Fibroblast of lung (primary cell): ENCODE measurements around the gene SOX13. TPM values are rescaled to one million over a fixed set of nuclear protein-coding genes. Genes with fewer than 3 reads are reported as not detected.

Experiments used
- DNase-seq, 2 donors: peaks; one replicate each; pipeline versions ENCODE4 v3.0.0 to v3.0.0-alpha.2; 2010; ENCODE audit warnings: low read depth in 2 of 2
- H2AFZ ChIP-seq: 2 replicates; pipeline ENCODE4 v1.5.1; 2012; ENCODE audit warnings: low read length, control low read depth, inconsistent platforms
- H3K27ac ChIP-seq: 2 replicates; pipeline ENCODE4 v1.5.1; 2011; ENCODE audit warnings: low read length, control low read depth; ENCODE audit not compliant: insufficient read depth
- H3K27me3 ChIP-seq: 2 replicates; pipeline ENCODE4 v1.5.1; 2011; ENCODE audit warnings: mild to moderate bottlenecking, low read length; ENCODE audit not compliant: control insufficient read depth, insufficient read depth
- H3K36me3 ChIP-seq: 2 replicates; pipeline ENCODE4 v1.5.1; 2011; ENCODE audit warnings: low read length; ENCODE audit not compliant: control insufficient read depth, insufficient read depth
- H3K4me1 ChIP-seq: 2 replicates; pipeline ENCODE4 v1.5.1; 2011; ENCODE audit warnings: low read length; ENCODE audit not compliant: control insufficient read depth, insufficient read depth; ENCODE audit errors: extremely low read depth
- H3K4me2 ChIP-seq: 2 replicates; pipeline ENCODE4 v1.5.1; 2011; ENCODE audit warnings: low read length, control low read depth; ENCODE audit not compliant: insufficient read depth; ENCODE audit errors: extremely low read depth
- H3K4me3 ChIP-seq, 4 experiments: fragments of 200-600 bp in 1 of 4; sonication (generic) in 1 of 4; replicated peaks in 1 of 4; 2 replicates each; pipeline ENCODE4 v1.5.1; 2011 to 2016; ENCODE audit warnings: low read length in 4 of 4, low read depth in 3 of 4, mild to moderate bottlenecking in 3 of 4, control low read depth in 2 of 4, inconsistent platforms in 1 of 4, mixed read lengths in 1 of 4; ENCODE audit not compliant: insufficient read depth in 1 of 4; ENCODE audit errors: control extremely low read depth in 1 of 4
- H3K79me2 ChIP-seq: 2 replicates; pipeline ENCODE4 v1.5.1; 2012; ENCODE audit warnings: mild to moderate bottlenecking, low read length, inconsistent platforms; ENCODE audit not compliant: control insufficient read depth, insufficient read depth
- H3K9ac ChIP-seq: 2 replicates; pipeline ENCODE4 v1.5.1; 2011; ENCODE audit warnings: mild to moderate bottlenecking, low read length, control low read depth; ENCODE audit not compliant: insufficient read depth
- H3K9me3 ChIP-seq: 2 replicates; pipeline ENCODE4 v1.5.1; 2012; ENCODE audit warnings: low read depth, low read length; ENCODE audit not compliant: control insufficient read depth, insufficient read depth
- H4K20me1 ChIP-seq: 2 replicates; pipeline ENCODE4 v1.5.1; 2011; ENCODE audit warnings: low read length; ENCODE audit not compliant: control insufficient read depth, insufficient read depth; ENCODE audit errors: extremely low read depth
- CTCF ChIP-seq, 2 donors: IDR thresholded peaks in 1 of 2; conservative IDR thresholded peaks in 1 of 2; 1 replicate in 1 of 2; 2 replicates in 1 of 2; pipeline ENCODE4 v1.5.1; 2011 to 2012; ENCODE audit warnings: low read length in 2 of 2, control low read depth in 1 of 2, inconsistent platforms in 1 of 2, low read depth in 1 of 2, mild to moderate bottlenecking in 1 of 2
- EZH2 ChIP-seq: IDR thresholded peaks from 2 replicates; pipeline ENCODE4 v1.5.1; 2012; ENCODE audit warnings: low read length, control low read depth, mild to moderate bottlenecking; ENCODE audit errors: missing control alignments
- polyA plus RNA-seq, 2 donors: library from polyadenylated mRNA; depleted of rRNA in 1 of 2; stranded (reverse) in 1 of 2; unstranded in 1 of 2; fragments of >200 nt; gene quantifications; 2 replicates each; pipeline ENCODE4 v1.2.1, GENCODE V29; 2011 to 2012; ENCODE audit warnings: missing spikeins in 1 of 2
- total RNA-seq: library from RNA; depleted of rRNA; stranded (reverse); fragments of >200 nt; gene quantifications from 2 replicates; pipeline ENCODE4 v1.2.1, GENCODE V29; 2014

Gene SOX13
- total and polyA plus RNA-seq, 2 donors (not counting 1 experiment from before 2014, with no cell fraction given): 2.0 to 5.5 TPM

- Histone ChIP-seq H3K79me2 (no peaks in the 10 kb centered on the region), H4K20me1 (no peaks in the 10 kb centered on the region), H3K9me3 (no peaks in the 10 kb centered on the region), H3K27me3 (no peaks in the 10 kb centered on the region), H2AFZ (no peak overlapping the region), H3K27ac (no peak overlapping the region), H3K36me3 (no peaks in the 10 kb centered on the region), H3K4me2 (no peak overlapping the region), H3K9ac (no peak overlapping the region), H3K4me1 (no peaks in the 10 kb centered on the region), H3K4me3 (no peak overlapping the region)
- no peak for TF ChIP-seq EZH2
- no peak for TF ChIP-seq CTCF (conservative IDR thresholded peaks at IDR 0.05 in 1 of 2, IDR thresholded peaks at IDR 0.05 in 1 of 2; ENCODE audit: low read depth in 1 of 2, low read length in 2 of 2)
- DNase-seq: no peak
Observed at GRCh38 chr1:204051258-204051657, 21.7 kb upstream of the SOX13 start.

- H4K20me1 ChIP-seq: no peaks in the 10 kb centered on the region
- no peaks in the 10 kb centered on the region for H3K4me1 ChIP-seq
- no peak overlapping the region for H3K4me3 ChIP-seq
- no peaks in the 10 kb centered on the region for H3K36me3 ChIP-seq
- H2AFZ ChIP-seq: no peak overlapping the region
- no peak overlapping the region for H3K27ac ChIP-seq
- H3K9ac ChIP-seq: no peak overlapping the region
- no peak overlapping the region for H3K4me2 ChIP-seq
- no peak for DNase-seq
- H3K9me3 ChIP-seq: no peaks in the 10 kb centered on the region
- TF ChIP-seq CTCF (conservative IDR thresholded peaks at IDR 0.05 in 1 of 2, IDR thresholded peaks at IDR 0.05 in 1 of 2; ENCODE audit: low read depth in 1 of 2, low read length in 2 of 2) (no peak), EZH2 (no peak)
- no peaks in the 10 kb centered on the region for H3K27me3 ChIP-seq
- no peaks in the 10 kb centered on the region for H3K79me2 ChIP-seq
Observed at GRCh38 chr1:204051718-204052117, 21.2 kb upstream of the SOX13 start.

- no peak overlapping the region for H3K4me2 ChIP-seq
- no peaks in the 10 kb centered on the region for H3K27me3 ChIP-seq
- H3K79me2 ChIP-seq: no peaks in the 10 kb centered on the region
- TF ChIP-seq CTCF (conservative IDR thresholded peaks at IDR 0.05 in 1 of 2, IDR thresholded peaks at IDR 0.05 in 1 of 2; ENCODE audit: low read depth in 1 of 2, low read length in 2 of 2): no peak
- no peak for TF ChIP-seq EZH2
- no peak overlapping the region for H2AFZ ChIP-seq
- H3K9ac ChIP-seq: no peak overlapping the region
- H3K9me3 ChIP-seq: no peaks in the 10 kb centered on the region
- H4K20me1 ChIP-seq: no peaks in the 10 kb centered on the region
- H3K4me1 ChIP-seq: no peaks in the 10 kb centered on the region
- H3K27ac ChIP-seq: no peak overlapping the region
- no peak overlapping the region for H3K4me3 ChIP-seq
- H3K36me3 ChIP-seq: no peaks in the 10 kb centered on the region
- DNase-seq: no peak
Observed at GRCh38 chr1:204053893-204054292, 19.0 kb upstream of the SOX13 start.
